ENCODE data around the gene CFAP45.

- TF ChIP-seq POLR2AphosphoS5 (IDR thresholded peaks at IDR 0.05; ENCODE audit: low read depth, low read length) (no peak), SIN3A (IDR thresholded peaks at IDR 0.05; ENCODE audit: borderline replicate concordance, insufficient read depth, low read length) (no peak), TAF1 (IDR thresholded peaks at IDR 0.05; ENCODE audit: borderline replicate concordance, insufficient read depth, low read length) (no peak)
- TF ChIP-seq, protein P1, sequence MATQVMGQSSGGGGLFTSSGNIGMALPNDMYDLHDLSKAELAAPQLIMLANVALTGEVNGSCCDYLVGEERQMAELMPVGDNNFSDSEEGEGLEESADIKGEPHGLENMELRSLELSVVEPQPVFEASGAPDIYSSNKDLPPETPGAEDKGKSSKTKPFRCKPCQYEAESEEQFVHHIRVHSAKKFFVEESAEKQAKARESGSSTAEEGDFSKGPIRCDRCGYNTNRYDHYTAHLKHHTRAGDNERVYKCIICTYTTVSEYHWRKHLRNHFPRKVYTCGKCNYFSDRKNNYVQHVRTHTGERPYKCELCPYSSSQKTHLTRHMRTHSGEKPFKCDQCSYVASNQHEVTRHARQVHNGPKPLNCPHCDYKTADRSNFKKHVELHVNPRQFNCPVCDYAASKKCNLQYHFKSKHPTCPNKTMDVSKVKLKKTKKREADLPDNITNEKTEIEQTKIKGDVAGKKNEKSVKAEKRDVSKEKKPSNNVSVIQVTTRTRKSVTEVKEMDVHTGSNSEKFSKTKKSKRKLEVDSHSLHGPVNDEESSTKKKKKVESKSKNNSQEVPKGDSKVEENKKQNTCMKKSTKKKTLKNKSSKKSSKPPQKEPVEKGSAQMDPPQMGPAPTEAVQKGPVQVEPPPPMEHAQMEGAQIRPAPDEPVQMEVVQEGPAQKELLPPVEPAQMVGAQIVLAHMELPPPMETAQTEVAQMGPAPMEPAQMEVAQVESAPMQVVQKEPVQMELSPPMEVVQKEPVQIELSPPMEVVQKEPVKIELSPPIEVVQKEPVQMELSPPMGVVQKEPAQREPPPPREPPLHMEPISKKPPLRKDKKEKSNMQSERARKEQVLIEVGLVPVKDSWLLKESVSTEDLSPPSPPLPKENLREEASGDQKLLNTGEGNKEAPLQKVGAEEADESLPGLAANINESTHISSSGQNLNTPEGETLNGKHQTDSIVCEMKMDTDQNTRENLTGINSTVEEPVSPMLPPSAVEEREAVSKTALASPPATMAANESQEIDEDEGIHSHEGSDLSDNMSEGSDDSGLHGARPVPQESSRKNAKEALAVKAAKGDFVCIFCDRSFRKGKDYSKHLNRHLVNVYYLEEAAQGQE (IDR thresholded peaks at IDR 0.05; ENCODE audit: insufficient read depth in 1 of 2, low read depth in 2 of 2, low read length in 2 of 2): no peak
Measured at GRCh38 chr1:159869607-159870006, 30.4 kb downstream of the CFAP45 start.
